ENCODE data around the gene FAM118B. TPM values are rescaled to one million over a fixed set of nuclear protein-coding genes. Genes with fewer than 3 reads are reported as not detected.

FAM118B gene
- total and polyA plus RNA-seq, 4 donors = 3.7 to 12.0 (median 6.6) TPM

DNA sequence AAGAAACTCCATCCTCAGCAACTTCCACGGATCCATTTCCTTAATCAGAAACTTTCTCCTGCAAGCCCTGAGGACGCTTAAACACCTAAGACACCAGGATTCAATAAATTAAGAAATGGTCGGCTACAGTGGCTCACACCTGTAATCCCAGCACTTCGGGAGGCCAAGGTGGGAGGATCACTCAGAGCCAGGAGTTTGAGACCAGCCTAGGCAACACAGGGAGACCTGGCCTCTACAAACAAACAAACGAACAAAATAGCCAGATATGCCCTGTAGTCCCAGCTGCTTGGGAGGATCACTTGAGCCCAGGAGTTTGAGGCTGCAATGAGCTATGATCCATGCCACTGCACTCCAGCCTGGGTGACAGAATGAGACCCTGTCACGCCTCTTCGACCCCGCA is 46.8 kb upstream of the FAM118B start:
- no peaks in the 10 kb centered on the region for H3K27me3 ChIP-seq (ENCODE audit: control insufficient read depth in 4 of 4, insufficient read depth in 4 of 4, low read length in 3 of 4)
- no peaks in the 10 kb centered on the region for H3K9me3 ChIP-seq (ENCODE audit: control insufficient read depth in 4 of 4, low read length in 3 of 4)
- H3K4me3 ChIP-seq (ENCODE audit: low read depth in 1 of 3, low read length in 3 of 3) = no peak overlapping the region
- H3K36me3 ChIP-seq (ENCODE audit: control insufficient read depth in 4 of 4, insufficient read depth in 3 of 4, low read depth in 1 of 4, low read length in 3 of 4) = no peaks in the 10 kb centered on the region
- 94% methylated on average over 8 of the region's 8 CpGs for WGBS
- no peak overlapping the region for H3K27ac ChIP-seq (ENCODE audit: low read depth in 1 of 2, low read length in 2 of 2)
- no peaks in the 10 kb centered on the region for H3K4me1 ChIP-seq (ENCODE audit: control insufficient read depth in 4 of 4, insufficient read depth in 4 of 4, low read length in 3 of 4)
- DNase-seq (ENCODE audit: low spot score) = no peak
- no peak overlapping the region for H3K9ac ChIP-seq (ENCODE audit: low read depth in 1 of 2, low read length in 2 of 2)
- TF ChIP-seq HNF4G (IDR thresholded peaks at IDR 0.05) (no peak), ATF3 (IDR thresholded peaks at IDR 0.05) (no peak), JUND (IDR thresholded peaks at IDR 0.05) (no peak), YY1 (IDR thresholded peaks at IDR 0.05) (no peak), TAF1 (conservative IDR thresholded peaks at IDR 0.05) (no peak), CTCF (IDR thresholded peaks at IDR 0.05; ENCODE audit: low read depth, low read length, missing input control) (no peak), NR2F2 (IDR thresholded peaks at IDR 0.05) (no peak), GABPA (IDR thresholded peaks at IDR 0.05 in 1 of 2, conservative IDR thresholded peaks at IDR 0.05 in 1 of 2) (no peak), EGR1 (IDR thresholded peaks at IDR 0.05; ENCODE audit: low read depth in 2 of 2) (no peak), RAD21 (IDR thresholded peaks at IDR 0.05) (no peak), FOXA1 (IDR thresholded peaks at IDR 0.05) (no peak), SP1 (IDR thresholded peaks at IDR 0.05) (no peak), FOXA2 (IDR thresholded peaks at IDR 0.05) (no peak), RXRA (IDR thresholded peaks at IDR 0.05) (no peak), HNF4A (conservative IDR thresholded peaks at IDR 0.05) (no peak)
- TF ChIP-seq, protein P1, sequence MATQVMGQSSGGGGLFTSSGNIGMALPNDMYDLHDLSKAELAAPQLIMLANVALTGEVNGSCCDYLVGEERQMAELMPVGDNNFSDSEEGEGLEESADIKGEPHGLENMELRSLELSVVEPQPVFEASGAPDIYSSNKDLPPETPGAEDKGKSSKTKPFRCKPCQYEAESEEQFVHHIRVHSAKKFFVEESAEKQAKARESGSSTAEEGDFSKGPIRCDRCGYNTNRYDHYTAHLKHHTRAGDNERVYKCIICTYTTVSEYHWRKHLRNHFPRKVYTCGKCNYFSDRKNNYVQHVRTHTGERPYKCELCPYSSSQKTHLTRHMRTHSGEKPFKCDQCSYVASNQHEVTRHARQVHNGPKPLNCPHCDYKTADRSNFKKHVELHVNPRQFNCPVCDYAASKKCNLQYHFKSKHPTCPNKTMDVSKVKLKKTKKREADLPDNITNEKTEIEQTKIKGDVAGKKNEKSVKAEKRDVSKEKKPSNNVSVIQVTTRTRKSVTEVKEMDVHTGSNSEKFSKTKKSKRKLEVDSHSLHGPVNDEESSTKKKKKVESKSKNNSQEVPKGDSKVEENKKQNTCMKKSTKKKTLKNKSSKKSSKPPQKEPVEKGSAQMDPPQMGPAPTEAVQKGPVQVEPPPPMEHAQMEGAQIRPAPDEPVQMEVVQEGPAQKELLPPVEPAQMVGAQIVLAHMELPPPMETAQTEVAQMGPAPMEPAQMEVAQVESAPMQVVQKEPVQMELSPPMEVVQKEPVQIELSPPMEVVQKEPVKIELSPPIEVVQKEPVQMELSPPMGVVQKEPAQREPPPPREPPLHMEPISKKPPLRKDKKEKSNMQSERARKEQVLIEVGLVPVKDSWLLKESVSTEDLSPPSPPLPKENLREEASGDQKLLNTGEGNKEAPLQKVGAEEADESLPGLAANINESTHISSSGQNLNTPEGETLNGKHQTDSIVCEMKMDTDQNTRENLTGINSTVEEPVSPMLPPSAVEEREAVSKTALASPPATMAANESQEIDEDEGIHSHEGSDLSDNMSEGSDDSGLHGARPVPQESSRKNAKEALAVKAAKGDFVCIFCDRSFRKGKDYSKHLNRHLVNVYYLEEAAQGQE (IDR thresholded peaks at IDR 0.05) = no peak
- TF ChIP-seq, protein P2, sequence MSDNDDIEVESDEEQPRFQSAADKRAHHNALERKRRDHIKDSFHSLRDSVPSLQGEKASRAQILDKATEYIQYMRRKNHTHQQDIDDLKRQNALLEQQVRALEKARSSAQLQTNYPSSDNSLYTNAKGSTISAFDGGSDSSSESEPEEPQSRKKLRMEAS (IDR thresholded peaks at IDR 0.05) = no peak
- TF ChIP-seq, protein P3, sequence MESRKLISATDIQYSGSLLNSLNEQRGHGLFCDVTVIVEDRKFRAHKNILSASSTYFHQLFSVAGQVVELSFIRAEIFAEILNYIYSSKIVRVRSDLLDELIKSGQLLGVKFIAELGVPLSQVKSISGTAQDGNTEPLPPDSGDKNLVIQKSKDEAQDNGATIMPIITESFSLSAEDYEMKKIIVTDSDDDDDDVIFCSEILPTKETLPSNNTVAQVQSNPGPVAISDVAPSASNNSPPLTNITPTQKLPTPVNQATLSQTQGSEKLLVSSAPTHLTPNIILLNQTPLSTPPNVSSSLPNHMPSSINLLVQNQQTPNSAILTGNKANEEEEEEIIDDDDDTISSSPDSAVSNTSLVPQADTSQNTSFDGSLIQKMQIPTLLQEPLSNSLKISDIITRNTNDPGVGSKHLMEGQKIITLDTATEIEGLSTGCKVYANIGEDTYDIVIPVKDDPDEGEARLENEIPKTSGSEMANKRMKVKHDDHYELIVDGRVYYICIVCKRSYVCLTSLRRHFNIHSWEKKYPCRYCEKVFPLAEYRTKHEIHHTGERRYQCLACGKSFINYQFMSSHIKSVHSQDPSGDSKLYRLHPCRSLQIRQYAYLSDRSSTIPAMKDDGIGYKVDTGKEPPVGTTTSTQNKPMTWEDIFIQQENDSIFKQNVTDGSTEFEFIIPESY (IDR thresholded peaks at IDR 0.05) = no peak
